HepG2 (cell line): ENCODE data around the gene ZNF507. TPM values are rescaled to one million over a fixed set of nuclear protein-coding genes. Genes with fewer than 3 reads are reported as not detected.

ENCODE experiments used
- ATAC-seq: fragments of 200-7000 bp; cut with Tn5 transposase; 3 replicates; pipeline ENCODE4 v1.9.1; 2020; ENCODE audit warnings: mild to moderate bottlenecking, moderate library complexity
- BruUV-seq: library from RNA; stranded (reverse); fragments of 400-500 nt; replicated peaks from 2 replicates; lab custom pipeline; 2021; lab: Mats Ljungman, UMichigan
- CTCF ChIA-PET: fragments of 300-600 bp; formaldehyde crosslinking; extraction: SDS; loops from one replicate; lab custom pipeline; 2021; ENCODE audit warnings: low total read pairs, inconsistent platforms, low intra/inter-chr PET ratio; lab: Yijun Ruan, JAX
- POLR2A ChIA-PET: fragments of 350-600 bp; sonication (Branson Sonifier 250); formaldehyde crosslinking; loops from one replicate; lab custom pipeline; 2020; ENCODE audit warnings: antibody characterized with exemption, inconsistent platforms; lab: Yijun Ruan, JAX
- DNase-seq: peaks from one replicate; pipeline ENCODE4 v3.0.0-alpha.2; 2015; ENCODE audit warnings: low spot score
- FAIRE-seq: peaks from 3 replicates; lab custom pipeline; 2011; peaks lifted over from hg19 to GRCh38; lab: Jason Lieb, UNC
- H2AFZ ChIP-seq: one replicate; pipeline ENCODE4 v1.6.1; 2011; ENCODE audit warnings: low read length, inconsistent platforms
- H3K27ac ChIP-seq: fragments of 300-600 bp; 3 replicates; pipeline ENCODE4 v1.8.0; 2011; ENCODE audit warnings: mixed run types, mild to moderate bottlenecking, mixed read lengths, low read length, inconsistent platforms; ENCODE audit not compliant: insufficient read depth; ENCODE audit errors: extremely low read length
- H3K27me3 ChIP-seq, 2 experiments: fragments of 200-600 bp in 1 of 2; 2 replicates in 1 of 2; 3 replicates in 1 of 2; pipeline versions ENCODE4 v1.6.0 to v1.8.0; 2011; ENCODE audit warnings: low read length in 2 of 2, mild to moderate bottlenecking in 2 of 2, moderate library complexity in 2 of 2, inconsistent platforms in 1 of 2; ENCODE audit not compliant: insufficient read depth in 2 of 2, control insufficient read depth in 1 of 2
- H3K36me3 ChIP-seq, 2 experiments: fragments of 200-600 bp in 1 of 2; replicated peaks in 1 of 2; 2 replicates in 1 of 2; 3 replicates in 1 of 2; pipeline versions ENCODE4 v1.5.1 to v1.8.0; 2011; ENCODE audit warnings: low read length in 2 of 2, inconsistent platforms in 1 of 2; ENCODE audit not compliant: insufficient read depth in 2 of 2, control insufficient read depth in 1 of 2
- H3K4me1 ChIP-seq: 2 replicates; pipeline ENCODE4 v1.5.1; 2012; ENCODE audit warnings: low read length, inconsistent platforms; ENCODE audit not compliant: insufficient read depth
- H3K4me2 ChIP-seq: 2 replicates; pipeline ENCODE4 v1.6.0; 2011; ENCODE audit warnings: low read depth, low read length, inconsistent platforms
- H3K4me3 ChIP-seq, 3 experiments: fragments of 200-600 bp in 1 of 3; sonication (generic), shearing (Covaris generic) in 1 of 3; replicated peaks in 1 of 3; 2 replicates each; pipeline ENCODE4 v1.5.1; 2011 to 2016; ENCODE audit warnings: low read length in 3 of 3, inconsistent platforms in 2 of 3, low read depth in 2 of 3, mild to moderate bottlenecking in 2 of 3, control low read depth in 1 of 3, mixed read lengths in 1 of 3; ENCODE audit not compliant: insufficient read depth in 1 of 3
- H3K79me2 ChIP-seq: one replicate; pipeline ENCODE4 v1.6.1; 2011; ENCODE audit warnings: low read length, inconsistent platforms; ENCODE audit not compliant: insufficient read depth
- H3K9ac ChIP-seq: 2 replicates; pipeline ENCODE4 v1.6.0; 2011; ENCODE audit warnings: mild to moderate bottlenecking, low read depth, low read length, inconsistent platforms; ENCODE audit not compliant: insufficient read depth
- H3K9me3 ChIP-seq: 2 replicates; pipeline ENCODE4 v1.5.1; 2012; ENCODE audit warnings: mild to moderate bottlenecking, low read length
- H4K20me1 ChIP-seq: 2 replicates; pipeline ENCODE4 v1.6.0; 2011; ENCODE audit warnings: inconsistent platforms, mild to moderate bottlenecking, low read length, moderate library complexity; ENCODE audit not compliant: insufficient read depth
- CBX2 ChIP-seq, 2 experiments: fragments of 200-600 bp in 1 of 2; sonication (generic); formaldehyde crosslinking in 1 of 2; IDR thresholded peaks; 2 replicates each; pipeline versions ENCODE4 v1.7.0 to v1.8.1; 2018 to 2022; ENCODE audit warnings: low read depth in 2 of 2, low read length in 1 of 2, mild to moderate bottlenecking in 1 of 2, missing genetic modification reagents in 1 of 2
- ESRRA ChIP-seq: sonication (generic); formaldehyde crosslinking; IDR thresholded peaks from 2 replicates; pipeline ENCODE4 v1.5.1; 2020; ENCODE audit warnings: mild to moderate bottlenecking, low read depth, missing genetic modification reagents
- PRPF4 ChIP-seq: fragments of 200-400 bp; formaldehyde crosslinking; IDR thresholded peaks from 2 replicates; pipeline ENCODE4 v1.6.1; 2016; ENCODE audit warnings: low read length, low read depth; ENCODE audit not compliant: poor library complexity, severe bottlenecking
- TOE1 ChIP-seq: sonication (generic); formaldehyde crosslinking; IDR thresholded peaks from 2 replicates; pipeline ENCODE4 v1.4.0; 2020; ENCODE audit warnings: mild to moderate bottlenecking, missing genetic modification reagents
- ZFP82 ChIP-seq: sonication (generic); formaldehyde crosslinking; IDR thresholded peaks from 2 replicates; pipeline ENCODE4 v1.5.1; 2020; ENCODE audit warnings: mild to moderate bottlenecking, missing genetic modification reagents, borderline replicate concordance
- ZNF10 ChIP-seq: sonication (generic); formaldehyde crosslinking; IDR thresholded peaks from 2 replicates; pipeline ENCODE4 v1.4.0; 2020; ENCODE audit warnings: mild to moderate bottlenecking, low read depth, missing genetic modification reagents, borderline replicate concordance
- WGBS: methylation state at CpG from one replicate; pipeline ENCODE4 v1.1.6; 2017; ENCODE audit warnings: low lambda C conversion rate; 5-methylcytosine and 5-hydroxymethylcytosine counted together
- in situ Hi-C: cut with HindIII; loops from 2 replicates; pipeline ENCODE4 v1.10.0; 2017; ENCODE audit warnings: low pct_unique_long_range_greater_than_20kb; ENCODE audit not compliant: extremely low pct_ligation_motif_present
- intact Hi-C: fragments of 100-400 bp; cut with micrococcal nuclease; formaldehyde crosslinking; loops from one replicate; pipeline ENCODE4 v1.10.0; 2022; ENCODE audit not compliant: unreplicated experiment
- polyA plus RNA-seq, 8 experiments: library from polyadenylated mRNA; depleted of rRNA in 3 of 8; stranded (reverse) in 7 of 8; unstranded in 1 of 8; fragments of >200 nt; fragmentation: Illumina TruSeq in 4 of 8; extraction: Trizol in 4 of 8; gene quantifications; 2 replicates each; pipeline versions ENCODE4 v1.2.1 to v1.2.3, GENCODE V29; 2011 to 2016; ENCODE audit warnings: low read depth in 4 of 8, missing spikeins in 1 of 8, mixed read lengths in 1 of 8; ENCODE audit not compliant: insufficient read depth in 1 of 8
- total RNA-seq, 5 experiments: library from RNA; depleted of rRNA; stranded (reverse); fragments of >200 nt; fragmentation: Illumina TruSeq; extraction: Trizol; gene quantifications; 2 replicates each; pipeline ENCODE4 v1.2.3, GENCODE V29; 2016; ENCODE audit warnings: low read depth in 1 of 5
- TF ChIP-seq, protein P1 (sequence below): fragments of 450-650 bp; IDR thresholded peaks from 2 replicates; pipeline ENCODE4 v1.6.1; 2017
- TF ChIP-seq, protein P2 (sequence below): sonication (generic); formaldehyde crosslinking; IDR thresholded peaks from 2 replicates; pipeline ENCODE4 v1.5.0; 2020; ENCODE audit warnings: mild to moderate bottlenecking, missing genetic modification reagents, borderline replicate concordance

Gene ZNF507
- total and polyA plus RNA-seq, 2 of the 13 experiments (the other 11 are each of a cell fraction or from before 2014, with no cell fraction given) = 7.3 to 10.9 TPM

GRCh38 chr19:32339988-32340874, 5.2 kb upstream of the ZNF507 start:
- Histone ChIP-seq H3K4me3 (no peak overlapping the region; a peak in 1 of 6 replicates), H3K27ac (no peak overlapping the region), H3K4me1 (peaks cover 46% of the 10 kb centered on the region), H4K20me1 (no peaks in the 10 kb centered on the region), H3K79me2 (no peaks in the 10 kb centered on the region), H3K9me3 (no peaks in the 10 kb centered on the region), H3K4me2 (peak overlapping the region; percentile 8; the same call in 1 of the 2 replicates), H3K27me3 (no peaks in the 10 kb centered on the region), H2AFZ (no peak overlapping the region), H3K36me3 (no peaks in the 10 kb centered on the region), H3K9ac (peak overlapping the region; percentile 9; the same call in 1 of the 2 replicates)
- no TSS peak for BruUV-seq
- ATAC-seq (peak; percentile 87), FAIRE-seq (peak; percentile 82), DNase-seq (peak; percentile 46)
- POLR2A ChIA-PET = no interaction called here
- 71% methylated on average over 13 of the region's 18 CpGs for WGBS
- CTCF ChIA-PET = interaction anchor here (1.3 to 1.5 kb wide), 3 partner anchors 17 to 37 kb away, joined by 3 to 5 read pairs (median 3); no protein-coding TSS in a partner anchor
- in situ Hi-C loops (no loop called here), intact Hi-C loops (loop anchor here (1.0 kb wide), 1 partner anchor 230 kb away; no protein-coding TSS in a partner anchor)
- TF ChIP-seq ZFP82 = no peak
- TF ChIP-seq ZNF10 = no peak
- TF ChIP-seq, protein P1, sequence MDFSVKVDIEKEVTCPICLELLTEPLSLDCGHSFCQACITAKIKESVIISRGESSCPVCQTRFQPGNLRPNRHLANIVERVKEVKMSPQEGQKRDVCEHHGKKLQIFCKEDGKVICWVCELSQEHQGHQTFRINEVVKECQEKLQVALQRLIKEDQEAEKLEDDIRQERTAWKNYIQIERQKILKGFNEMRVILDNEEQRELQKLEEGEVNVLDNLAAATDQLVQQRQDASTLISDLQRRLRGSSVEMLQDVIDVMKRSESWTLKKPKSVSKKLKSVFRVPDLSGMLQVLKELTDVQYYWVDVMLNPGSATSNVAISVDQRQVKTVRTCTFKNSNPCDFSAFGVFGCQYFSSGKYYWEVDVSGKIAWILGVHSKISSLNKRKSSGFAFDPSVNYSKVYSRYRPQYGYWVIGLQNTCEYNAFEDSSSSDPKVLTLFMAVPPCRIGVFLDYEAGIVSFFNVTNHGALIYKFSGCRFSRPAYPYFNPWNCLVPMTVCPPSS = no peak
- no peak for TF ChIP-seq PRPF4
- no peak for TF ChIP-seq ESRRA (CRISPR knock-in tag)
- no peak for TF ChIP-seq TOE1 (CRISPR knock-in tag)
- TF ChIP-seq, protein P2, sequence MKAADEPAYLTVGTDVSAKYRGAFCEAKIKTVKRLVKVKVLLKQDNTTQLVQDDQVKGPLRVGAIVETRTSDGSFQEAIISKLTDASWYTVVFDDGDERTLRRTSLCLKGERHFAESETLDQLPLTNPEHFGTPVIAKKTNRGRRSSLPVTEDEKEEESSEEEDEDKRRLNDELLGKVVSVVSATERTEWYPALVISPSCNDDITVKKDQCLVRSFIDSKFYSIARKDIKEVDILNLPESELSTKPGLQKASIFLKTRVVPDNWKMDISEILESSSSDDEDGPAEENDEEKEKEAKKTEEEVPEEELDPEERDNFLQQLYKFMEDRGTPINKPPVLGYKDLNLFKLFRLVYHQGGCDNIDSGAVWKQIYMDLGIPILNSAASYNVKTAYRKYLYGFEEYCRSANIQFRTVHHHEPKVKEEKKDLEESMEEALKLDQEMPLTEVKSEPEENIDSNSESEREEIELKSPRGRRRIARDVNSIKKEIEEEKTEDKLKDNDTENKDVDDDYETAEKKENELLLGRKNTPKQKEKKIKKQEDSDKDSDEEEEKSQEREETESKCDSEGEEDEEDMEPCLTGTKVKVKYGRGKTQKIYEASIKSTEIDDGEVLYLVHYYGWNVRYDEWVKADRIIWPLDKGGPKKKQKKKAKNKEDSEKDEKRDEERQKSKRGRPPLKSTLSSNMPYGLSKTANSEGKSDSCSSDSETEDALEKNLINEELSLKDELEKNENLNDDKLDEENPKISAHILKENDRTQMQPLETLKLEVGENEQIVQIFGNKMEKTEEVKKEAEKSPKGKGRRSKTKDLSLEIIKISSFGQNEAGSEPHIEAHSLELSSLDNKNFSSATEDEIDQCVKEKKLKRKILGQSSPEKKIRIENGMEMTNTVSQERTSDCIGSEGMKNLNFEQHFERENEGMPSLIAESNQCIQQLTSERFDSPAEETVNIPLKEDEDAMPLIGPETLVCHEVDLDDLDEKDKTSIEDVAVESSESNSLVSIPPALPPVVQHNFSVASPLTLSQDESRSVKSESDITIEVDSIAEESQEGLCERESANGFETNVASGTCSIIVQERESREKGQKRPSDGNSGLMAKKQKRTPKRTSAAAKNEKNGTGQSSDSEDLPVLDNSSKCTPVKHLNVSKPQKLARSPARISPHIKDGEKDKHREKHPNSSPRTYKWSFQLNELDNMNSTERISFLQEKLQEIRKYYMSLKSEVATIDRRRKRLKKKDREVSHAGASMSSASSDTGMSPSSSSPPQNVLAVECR = no peak
- no peak for TF ChIP-seq CBX2 (IDR thresholded peaks at IDR 0.05; ENCODE audit: low read depth, low read length)
- no peak for TF ChIP-seq CBX2 (CRISPR knock-in tag; IDR thresholded peaks at IDR 0.05; ENCODE audit: low read depth)
